Stimulated activated CD4-positive, alpha-beta T cell treated with anti-CD3 and anti-CD28 coated beads, TNF-alpha, amount 100 ng/mL, for 1 hour (primary cell): ENCODE results near the gene TNFRSF1B.

ENCODE experiments used
- DNase-seq, 3 donors: peaks; one replicate each; pipeline ENCODE4 v3.0.0-alpha.2; 2020; ENCODE audit warnings: low read depth in 3 of 3, low spot score in 1 of 3

Gene TNFRSF1B

GRCh38 chr1:12141163-12141850, 25.5 kb upstream of the TNFRSF1B start:
- DNase-seq = no peak

DNA sequence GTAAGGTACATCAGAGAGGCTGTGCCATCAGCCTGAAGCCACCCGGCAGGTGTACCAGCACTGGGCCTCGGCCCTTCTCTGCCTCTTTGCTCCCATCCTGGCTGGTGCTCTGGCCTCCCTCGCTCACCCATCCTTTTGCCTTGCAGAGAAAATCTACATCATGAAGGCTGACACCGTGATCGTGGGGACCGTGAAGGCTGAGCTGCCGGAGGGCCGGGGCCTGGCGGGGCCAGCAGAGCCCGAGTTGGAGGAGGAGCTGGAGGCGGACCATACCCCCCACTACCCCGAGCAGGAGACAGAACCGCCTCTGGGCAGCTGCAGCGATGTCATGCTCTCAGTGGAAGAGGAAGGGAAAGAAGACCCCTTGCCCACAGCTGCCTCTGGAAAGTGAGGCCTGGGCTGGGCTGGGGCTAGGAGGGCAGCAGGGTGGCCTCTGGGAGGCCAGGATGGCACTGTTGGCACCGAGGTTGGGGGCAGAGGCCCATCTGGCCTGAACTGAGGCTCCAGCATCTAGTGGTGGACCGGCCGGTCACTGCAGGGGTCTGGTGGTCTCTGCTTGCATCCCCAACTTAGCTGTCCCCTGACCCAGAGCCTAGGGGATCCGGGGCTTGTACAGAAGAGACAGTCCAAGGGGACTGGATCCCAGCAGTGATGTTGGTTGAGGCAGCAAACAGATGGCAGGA, 24.5 kb upstream of the TNFRSF1B start:
- DNase-seq = no peak

GRCh38 chr1:12142891-12143630, 23.7 kb upstream of the TNFRSF1B start:
- DNase-seq = no peak

DNA sequence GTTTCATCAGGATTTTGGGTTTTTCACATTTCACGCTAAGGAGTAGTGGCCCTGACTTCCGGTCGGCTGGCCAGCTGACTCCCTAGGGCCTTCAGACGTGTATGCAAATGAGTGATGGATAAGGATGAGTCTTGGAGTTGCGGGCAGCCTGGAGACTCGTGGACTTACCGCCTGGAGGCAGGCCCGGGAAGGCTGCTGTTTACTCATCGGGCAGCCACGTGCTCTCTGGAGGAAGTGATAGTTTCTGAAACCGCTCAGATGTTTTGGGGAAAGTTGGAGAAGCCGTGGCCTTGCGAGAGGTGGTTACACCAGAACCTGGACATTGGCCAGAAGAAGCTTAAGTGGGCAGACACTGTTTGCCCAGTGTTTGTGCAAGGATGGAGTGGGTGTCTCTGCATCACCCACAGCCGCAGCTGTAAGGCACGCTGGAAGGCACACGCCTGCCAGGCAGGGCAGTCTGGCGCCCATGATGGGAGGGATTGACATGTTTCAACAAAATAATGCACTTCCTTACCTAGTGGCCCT, 23.1 kb upstream of the TNFRSF1B start:
- DNase-seq = no peak

DNA sequence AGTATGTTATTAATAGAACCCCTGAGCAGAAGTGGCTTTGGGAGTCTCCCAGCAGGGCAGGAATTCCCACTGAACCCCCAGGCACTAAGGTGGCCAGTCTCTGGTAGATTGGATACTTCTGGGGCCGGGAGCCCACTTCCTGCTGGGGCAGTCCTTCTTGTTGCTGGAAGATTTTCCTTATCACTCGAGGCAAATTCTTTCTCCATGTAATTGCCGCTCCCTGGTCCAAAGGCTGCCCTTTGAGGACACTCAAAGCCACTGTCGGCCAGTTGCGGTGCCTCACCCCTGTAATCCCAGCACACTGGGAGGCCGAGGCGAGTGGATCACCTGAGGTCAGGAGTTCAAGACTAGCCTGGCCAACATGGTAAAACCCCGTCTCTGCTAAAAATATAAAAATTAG, 22.6 kb upstream of the TNFRSF1B start:
- no peak for DNase-seq

- no peak for DNase-seq
Measured at GRCh38 chr1:12144969-12145368, 21.8 kb upstream of the TNFRSF1B start.

DNA sequence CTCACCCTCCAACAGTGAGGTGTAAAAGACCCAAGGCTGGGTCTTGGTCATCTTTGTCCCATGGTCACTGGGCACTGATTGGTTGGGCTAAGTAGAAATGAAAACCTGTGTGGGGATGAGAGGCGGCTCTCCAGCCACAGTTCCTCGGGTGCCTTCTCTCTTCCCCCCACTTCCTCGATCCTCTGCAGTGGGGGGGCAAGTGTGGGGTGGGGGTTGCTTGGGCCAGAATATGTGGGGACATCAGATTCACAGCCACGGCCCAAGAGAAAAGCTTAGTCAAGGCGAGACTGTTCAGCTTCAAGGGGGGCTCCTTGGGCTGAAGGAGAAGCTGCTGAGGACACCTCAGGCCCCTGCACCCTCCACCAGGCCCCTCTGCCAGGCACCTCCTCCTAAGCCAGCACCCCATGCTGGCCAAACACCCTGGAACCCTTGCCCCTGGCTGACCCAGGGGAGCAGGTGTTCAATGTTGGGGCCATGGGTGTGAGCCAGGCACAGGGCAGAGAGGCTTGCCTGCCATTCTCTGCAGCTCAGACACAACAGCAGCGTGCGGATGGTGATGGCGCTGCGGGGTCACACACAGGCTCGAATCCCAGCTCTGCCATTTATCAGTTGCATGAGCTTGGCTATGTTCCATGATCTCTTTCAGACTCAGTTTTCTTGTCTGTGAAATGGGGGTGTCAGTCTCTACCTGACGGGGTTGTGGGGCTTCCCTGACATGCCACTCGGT, 21.0 kb upstream of the TNFRSF1B start:
- no peak for DNase-seq

GRCh38 chr1:12146343-12147112, 20.3 kb upstream of the TNFRSF1B start:
- no peak for DNase-seq

- DNase-seq = no peak
Measured at GRCh38 chr1:12147201-12147701, 19.5 kb upstream of the TNFRSF1B start.

- DNase-seq = no peak
Measured at GRCh38 chr1:12148160-12148957, 18.4 kb upstream of the TNFRSF1B start.

GRCh38 chr1:12148958-12149790, 17.6 kb upstream of the TNFRSF1B start:
- DNase-seq = no peak

DNA sequence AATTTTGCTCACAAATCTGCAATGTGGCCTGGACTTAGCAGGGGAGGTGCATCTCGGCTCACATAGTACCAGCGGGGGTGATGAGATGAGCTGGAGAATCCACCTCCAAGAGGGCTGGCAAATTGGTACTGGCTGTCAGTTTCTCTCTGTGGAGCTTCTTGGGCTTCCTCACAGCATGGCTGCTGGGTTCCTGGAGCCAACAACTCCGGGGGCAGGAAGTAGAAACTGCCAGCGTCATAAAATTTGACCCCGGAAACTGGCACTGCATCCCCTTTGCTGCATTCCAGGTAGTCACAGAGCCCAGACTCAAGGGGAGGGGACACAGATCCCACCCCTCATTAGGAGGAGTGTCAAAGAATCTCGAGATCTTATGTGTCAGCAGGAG, 17.0 kb upstream of the TNFRSF1B start:
- DNase-seq = no peak

DNA sequence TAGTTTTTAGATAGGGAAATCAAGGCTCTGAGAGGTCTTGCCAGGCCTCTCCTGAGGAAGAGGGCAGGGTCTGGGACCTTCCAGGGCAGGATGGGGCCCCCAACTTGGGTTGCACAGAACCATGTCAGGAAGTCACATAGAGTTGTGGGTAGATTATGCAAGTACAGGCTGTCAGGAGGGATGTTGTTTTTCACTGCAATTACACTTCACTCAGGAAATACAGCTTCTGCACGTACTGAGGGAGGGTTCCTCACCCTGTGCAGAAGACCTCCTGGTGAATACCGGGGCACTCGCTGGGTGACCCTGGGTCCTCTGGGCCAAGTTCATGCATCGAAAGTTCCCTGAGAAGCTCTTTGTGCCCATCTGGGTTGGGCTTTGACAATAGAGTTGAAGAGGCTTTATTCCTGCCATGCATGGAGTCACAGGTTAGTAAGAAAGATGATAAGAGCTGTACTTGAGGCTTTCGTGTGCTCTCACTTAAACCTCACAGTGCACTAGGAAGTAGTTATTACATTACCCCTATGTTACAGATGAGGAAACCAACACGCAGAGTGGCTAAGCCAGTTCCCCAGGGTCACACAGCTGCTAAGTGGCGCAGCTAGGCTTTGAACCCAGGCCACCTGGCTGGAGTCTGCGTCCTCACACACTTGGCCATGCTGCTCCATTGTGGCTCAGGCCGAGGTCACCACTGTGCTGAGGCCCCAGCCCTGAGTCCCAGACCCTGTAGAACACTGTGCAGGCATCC, 16.2 kb upstream of the TNFRSF1B start:
- DNase-seq = no peak

- no peak for DNase-seq
Measured at GRCh38 chr1:12151465-12151864, 15.3 kb upstream of the TNFRSF1B start.

- no peak for DNase-seq
Measured at GRCh38 chr1:12152113-12152891, 14.5 kb upstream of the TNFRSF1B start.

- DNase-seq = no peak
Measured at GRCh38 chr1:12153181-12153785, 13.5 kb upstream of the TNFRSF1B start.

- DNase-seq = no peak
Measured at GRCh38 chr1:12155328-12155727, 11.5 kb upstream of the TNFRSF1B start.
